Dedifferentiated amniotic fluid mesenchymal stem cell (primary cell): ENCODE measurements around the gene CD300H.
"Not testable (repeated sequence)": the region's sequence is repeated elsewhere in the genome, so short reads cannot be mapped to it uniquely, and the experiment has no call there.

Experiments
- DNase-seq: peaks from one replicate; pipeline ENCODE4 v3.0.0-alpha.2; 2016; ENCODE audit errors: extremely low spot score

Gene CD300H

DNA sequence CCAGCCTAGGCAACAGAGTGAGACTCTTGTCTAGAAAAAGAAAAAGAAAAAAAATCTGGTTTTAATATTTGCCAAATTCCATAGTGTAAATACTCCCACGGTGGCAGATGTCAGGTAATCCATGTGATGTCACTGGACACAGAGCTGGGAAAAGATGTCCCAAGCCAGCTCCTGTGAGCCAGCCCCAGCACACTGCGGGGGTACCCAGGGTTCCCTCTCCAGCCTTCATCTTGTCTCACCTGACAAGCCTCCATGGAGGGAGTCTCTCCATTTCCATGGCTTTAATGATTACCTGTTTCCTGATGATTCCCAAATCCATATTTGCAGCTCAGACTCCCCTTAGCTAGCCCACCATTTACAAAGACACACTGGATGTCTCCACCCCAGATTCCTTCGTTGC, 40.6 kb downstream of the CD300H start:
- DNase-seq, result no peak

GRCh38 chr17:74525781-74526288, 41.5 kb downstream of the CD300H start:
- DNase-seq, result no peak

GRCh38 chr17:74525465-74525725, 41.9 kb downstream of the CD300H start:
- DNase-seq, result no peak

DNA sequence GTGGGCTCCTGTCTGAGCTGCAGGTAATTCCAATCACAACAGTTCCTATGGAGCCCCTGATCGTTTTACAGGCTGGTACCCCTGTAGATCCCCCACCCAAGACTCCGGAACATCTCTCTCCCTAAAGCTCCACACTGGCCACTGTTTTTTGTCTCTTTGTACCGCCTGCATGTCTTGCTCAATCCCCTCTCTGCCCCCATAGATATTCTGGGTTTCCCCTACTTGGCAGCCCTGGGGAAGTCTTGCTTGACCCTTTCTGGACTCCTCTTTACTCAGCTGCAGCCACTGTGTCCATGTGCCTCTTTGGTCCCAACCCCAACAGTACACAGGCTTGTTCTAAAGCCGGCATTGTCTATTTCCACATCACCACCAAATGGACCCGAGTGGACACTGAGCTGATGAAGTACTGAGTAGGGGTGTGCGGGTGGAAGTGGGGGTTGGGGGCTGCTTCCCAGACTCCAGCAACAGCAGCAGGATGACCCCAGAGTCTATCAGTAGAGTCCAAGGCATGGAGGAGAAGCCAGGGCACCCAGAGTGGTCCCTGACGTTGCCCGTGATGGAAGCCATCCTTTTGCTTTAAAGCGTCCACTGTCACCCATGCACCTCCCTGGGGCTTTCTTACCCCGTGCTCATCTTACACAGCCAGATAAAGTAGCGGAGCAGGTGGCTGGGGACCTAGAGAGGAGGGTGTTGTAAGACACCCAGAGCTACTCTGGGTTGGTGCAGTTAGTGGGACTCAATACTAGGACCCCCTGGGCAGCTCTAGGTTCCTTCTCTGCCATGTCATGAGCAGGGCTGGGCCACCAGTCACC, 42.5 kb downstream of the CD300H start:
- DNase-seq, result no peak

GRCh38 chr17:74523308-74523707, 44.0 kb downstream of the CD300H start:
- DNase-seq, result no peak

- no peak for DNase-seq
Observed at GRCh38 chr17:74522381-74523105, 44.8 kb downstream of the CD300H start.

GRCh38 chr17:74521701-74522201, 45.6 kb downstream of the CD300H start:
- DNase-seq, result no peak

DNA sequence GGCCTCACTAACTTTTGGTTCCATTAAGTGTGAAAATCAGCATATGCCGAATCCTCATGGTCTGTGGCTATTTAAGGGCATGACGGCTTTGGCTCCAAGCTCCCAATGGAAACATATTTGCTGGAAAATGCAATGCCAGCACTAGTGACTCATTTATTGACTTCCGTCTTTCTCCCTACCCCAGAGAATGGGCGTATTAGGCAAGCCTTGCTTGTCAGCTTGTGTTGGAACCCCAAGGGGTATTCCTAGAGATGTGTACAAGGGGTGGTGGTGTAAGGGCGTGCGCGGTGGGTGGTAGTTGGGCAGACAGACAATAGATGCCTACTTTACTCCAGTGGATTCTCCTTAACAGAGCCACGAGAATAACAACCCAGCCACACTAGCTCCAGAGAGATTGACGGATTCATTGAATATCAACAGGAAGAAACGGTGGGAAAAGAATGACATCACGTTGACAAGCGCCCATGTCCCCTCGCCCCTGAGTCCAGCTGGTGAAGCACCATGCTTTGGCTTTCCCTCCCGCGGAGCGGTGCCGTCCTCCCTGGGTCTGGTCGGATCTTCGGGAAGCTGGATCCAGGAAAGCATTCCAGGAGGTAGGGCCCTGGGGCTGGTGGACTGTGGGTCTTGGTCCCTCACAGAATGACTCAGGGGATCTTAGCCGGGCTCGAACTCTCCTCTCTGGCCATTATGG, 46.4 kb downstream of the CD300H start:
- no peak for DNase-seq

GRCh38 chr17:74520016-74520434, 47.3 kb downstream of the CD300H start:
- no peak for DNase-seq

DNA sequence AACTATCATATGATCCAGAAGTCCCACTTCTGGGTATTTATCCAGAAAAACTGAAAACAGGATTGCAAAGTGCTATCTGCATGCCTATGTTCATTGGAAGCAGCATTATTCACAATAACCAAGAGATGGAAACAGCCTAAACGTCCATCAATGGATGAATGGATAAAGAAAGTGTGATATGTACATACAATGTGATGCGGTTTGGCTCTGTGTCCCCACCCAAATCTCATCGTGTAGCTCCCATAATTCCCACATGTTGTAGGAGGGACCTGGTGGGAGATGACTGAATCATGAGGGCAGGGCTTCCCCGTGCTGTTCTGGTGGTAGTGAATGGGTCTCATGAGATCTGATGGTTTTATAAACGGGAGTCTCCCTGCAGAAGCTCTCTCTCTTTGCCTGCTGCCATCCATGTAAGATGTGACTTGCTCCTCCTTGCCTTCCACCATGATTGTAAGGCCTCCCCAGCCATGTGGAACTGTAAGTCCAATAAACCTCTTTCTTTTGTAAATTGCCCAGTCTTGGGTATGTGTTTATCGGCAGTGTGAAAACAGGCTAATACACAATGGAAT, 48.8 kb downstream of the CD300H start:
- DNase-seq, result not testable (repeated sequence)

GRCh38 chr17:74516561-74517328, 50.6 kb downstream of the CD300H start:
- DNase-seq, result no peak

DNA sequence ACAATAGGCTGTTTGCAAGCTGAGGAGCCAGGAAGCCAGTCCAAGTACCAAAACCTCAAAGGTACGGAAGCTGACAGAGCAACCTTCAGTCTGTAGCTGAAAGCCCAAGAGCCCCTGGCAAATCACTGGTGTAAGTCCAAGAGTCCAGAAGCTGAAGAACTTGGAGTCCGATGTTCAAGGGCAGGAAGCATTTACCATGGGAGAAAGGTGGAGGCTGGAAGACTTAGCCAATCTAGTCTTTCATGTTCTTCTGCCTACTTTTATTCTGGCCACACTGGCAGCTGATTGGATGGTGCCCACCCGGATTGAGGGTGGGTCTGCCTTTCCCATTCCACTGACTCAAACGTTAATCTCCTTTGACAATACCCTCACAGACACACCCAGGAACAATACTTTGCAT, 51.4 kb downstream of the CD300H start:
- no peak for DNase-seq

DNA sequence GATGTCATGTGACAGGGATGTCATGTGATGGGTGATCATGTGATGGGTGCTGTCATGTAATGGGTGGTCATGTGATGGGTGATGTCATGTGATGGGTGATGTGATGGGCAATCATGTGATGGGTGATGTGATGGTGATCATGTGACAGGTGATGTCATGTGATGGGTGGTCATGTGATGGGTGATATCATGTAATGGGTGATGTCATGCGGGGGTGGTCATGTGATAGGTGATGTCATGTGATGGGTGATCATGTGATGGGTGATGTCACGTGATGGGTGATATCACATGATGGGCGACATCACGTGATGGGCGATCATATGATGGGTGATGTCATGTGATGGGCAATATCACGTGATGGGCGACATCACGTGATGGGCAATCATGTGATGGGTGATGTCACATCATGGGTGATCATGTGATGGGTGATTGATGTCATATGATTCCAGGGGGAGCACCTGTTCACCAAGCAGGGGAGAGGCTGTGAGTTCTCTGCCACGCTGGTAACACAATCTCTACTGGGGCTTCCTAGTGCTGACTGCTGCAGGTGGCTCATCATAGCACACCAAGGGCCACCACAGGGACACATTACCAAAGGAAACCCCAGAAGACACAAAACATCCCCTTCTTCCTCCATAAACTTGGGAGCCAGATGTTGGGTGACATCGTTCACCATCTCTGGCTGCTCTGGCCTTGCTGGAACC, 52.5 kb downstream of the CD300H start:
- DNase-seq, result no peak

GRCh38 chr17:74513987-74514631, 53.2 kb downstream of the CD300H start:
- DNase-seq, result no peak

GRCh38 chr17:74512624-74513091, 54.7 kb downstream of the CD300H start:
- DNase-seq, result no peak

DNA sequence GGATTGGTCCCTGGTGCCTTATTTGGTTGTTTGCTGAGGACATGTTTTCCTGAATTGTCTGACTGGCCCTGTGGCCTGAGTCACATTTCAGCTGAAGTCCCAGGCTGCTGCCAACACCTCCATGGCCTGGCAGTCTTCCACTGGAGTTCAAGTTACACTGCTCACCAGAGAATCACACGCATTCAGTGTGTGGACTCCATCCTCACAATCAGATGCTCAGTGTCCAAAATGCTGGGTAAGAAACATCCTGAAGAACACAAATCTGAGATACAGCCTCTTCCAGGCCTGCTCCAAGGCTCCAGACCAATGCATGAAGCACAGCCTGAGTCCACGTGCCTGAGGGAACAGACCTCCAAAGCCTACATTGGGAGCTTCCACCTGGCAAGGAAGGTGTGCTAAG, 55.3 kb downstream of the CD300H start:
- DNase-seq, result no peak
